HCEC 1CT (cell line): ENCODE measurements around the gene CUL3.
A peak's percentile ranks its signal among the peaks of the same experiment; 100 is the strongest.
"Not testable (repeated sequence)": the region's sequence is repeated elsewhere in the genome, so short reads cannot be mapped to it uniquely, and the experiment has no call there.

Experiments used
- DNase-seq: peaks from one replicate; pipeline ENCODE4 v3.0.0-alpha.2; 2017

CUL3 gene

GRCh38 chr2:224585211-224586088 is at the start of gene CUL3:
Gene CUL3 (minus strand): TSS chr2:224585363. CDS start chr2:224585009, 354 bp downstream.
- peak; percentile 95 for DNase-seq

- no peak for DNase-seq
Measured at GRCh38 chr2:224630659-224631550, 45.7 kb upstream of the CUL3 start.

- no peak for DNase-seq
Measured at GRCh38 chr2:224628416-224628815, 43.3 kb upstream of the CUL3 start.

- DNase-seq: no peak
Measured at GRCh38 chr2:224626735-224627134, 41.6 kb upstream of the CUL3 start.

- no peak for DNase-seq
Measured at GRCh38 chr2:224613543-224614286, 28.6 kb upstream of the CUL3 start.

GRCh38 chr2:224612578-224612977 is 27.4 kb upstream of the CUL3 start:
- no peak for DNase-seq

GRCh38 chr2:224611938-224612337 is 26.8 kb upstream of the CUL3 start:
- no peak for DNase-seq

GRCh38 chr2:224608104-224608503 is 22.9 kb upstream of the CUL3 start:
- DNase-seq: no peak

GRCh38 chr2:224603746-224604500 is 18.8 kb upstream of the CUL3 start:
- not testable (repeated sequence) for DNase-seq

GRCh38 chr2:224602778-224603375 is 17.7 kb upstream of the CUL3 start:
- DNase-seq: not testable (repeated sequence)

GRCh38 chr2:224601923-224602322 is 16.8 kb upstream of the CUL3 start:
- no peak for DNase-seq

GRCh38 chr2:224598678-224599077 is 13.5 kb upstream of the CUL3 start:
- no peak for DNase-seq

- no peak for DNase-seq
Measured at GRCh38 chr2:224596289-224596688, 11.1 kb upstream of the CUL3 start.

GRCh38 chr2:224595518-224595917 is 10.4 kb upstream of the CUL3 start:
- no peak for DNase-seq

GRCh38 chr2:224594840-224595239 is 9.7 kb upstream of the CUL3 start:
- DNase-seq: no peak

GRCh38 chr2:224591220-224591619 is 6.1 kb upstream of the CUL3 start:
- DNase-seq: no peak

GRCh38 chr2:224586127-224586695 is 1.0 kb upstream of the CUL3 start:
- DNase-seq: no peak

GRCh38 chr2:224584785-224585210 is 365 bp downstream of the CUL3 start:
- peak; percentile 52 for DNase-seq

- DNase-seq: peak; percentile 43
Measured at GRCh38 chr2:224584111-224584784, 915 bp downstream of the CUL3 start.

- not testable (repeated sequence) for DNase-seq
Measured at GRCh38 chr2:224583033-224583432, 2.1 kb downstream of the CUL3 start.

GRCh38 chr2:224580248-224580647 is 4.9 kb downstream of the CUL3 start:
- DNase-seq: no peak
